Thyroid gland (tissue), 4 donors: ENCODE measurements around the gene TAF1A.

Experiments
- CTCF ChIP-seq, 6 experiments: fragments of 200-600 bp in 3 of 6; fragments of 450-650 bp in 3 of 6; sonication (generic) in 3 of 6; IDR thresholded peaks; one replicate each; pipeline ENCODE4 v1.5.1; 2016 to 2019; ENCODE audit warnings: antibody characterized with exemption in 6 of 6, mild to moderate bottlenecking in 2 of 6, inconsistent platforms in 1 of 6, moderate library complexity in 1 of 6
- POLR2A ChIP-seq, 2 donors: fragments of 450-650 bp; IDR thresholded peaks; one replicate each; pipeline ENCODE4 v1.6.1; 2017; ENCODE audit warnings: antibody characterized with exemption in 2 of 2, mild to moderate bottlenecking in 2 of 2, moderate library complexity in 1 of 2

- TF ChIP-seq CTCF (IDR thresholded peaks at IDR 0.05), result no peak
- TF ChIP-seq POLR2A (IDR thresholded peaks at IDR 0.05), result no peak
Measured at GRCh38 chr1:222606757-222607156, 17.0 kb upstream of the TAF1A start.
